PC-3 (cell line): ENCODE measurements around the gene GADD45GIP1. TPM values are rescaled to one million over a fixed set of nuclear protein-coding genes. Genes with fewer than 3 reads are reported as not detected.
"Not testable (repeated sequence)": the region's sequence is repeated elsewhere in the genome, so short reads cannot be mapped to it uniquely, and the experiment has no call there.

ENCODE experiments used
- ATAC-seq: fragments of 200-7000 bp; cut with Tn5 transposase; 2 replicates; pipeline ENCODE4 v1.9.1; 2020; ENCODE audit warnings: mild to moderate bottlenecking, moderate library complexity
- BruUV-seq: library from RNA; stranded (reverse); fragments of 400-500 nt; replicated peaks from 2 replicates; lab custom pipeline; 2021; lab: Mats Ljungman, UMichigan
- CTCF ChIA-PET: fragments of 300-600 bp; sonication (Branson Sonifier 250); formaldehyde crosslinking; loops from one replicate; lab custom pipeline; 2022; ENCODE audit warnings: antibody characterized with exemption; lab: Charles Lee
- POLR2A ChIA-PET: fragments of 300-600 bp; sonication (Branson Sonifier 250); formaldehyde crosslinking; loops from one replicate; lab custom pipeline; 2022; ENCODE audit warnings: antibody characterized with exemption; ENCODE audit not compliant: unreplicated experiment; lab: Charles Lee
- DNase-seq: peaks from one replicate; pipeline ENCODE4 v3.0.0-alpha.2; 2015
- H2AFZ ChIP-seq: fragments of 300-600 bp; sonication (generic); 2 replicates; pipeline ENCODE4 v1.6.0; 2016; ENCODE audit warnings: antibody characterized with exemption, low read length
- H3F3A ChIP-seq: fragments of 300-600 bp; sonication (generic); one replicate; pipeline ENCODE4 v1.6.0; 2017; ENCODE audit warnings: antibody characterized with exemption, low read length, control low read depth, mild to moderate bottlenecking; ENCODE audit not compliant: unreplicated experiment
- H3K27ac ChIP-seq: fragments of 300-600 bp; sonication (generic); 2 replicates; pipeline ENCODE4 v1.5.1; 2016; ENCODE audit warnings: mild to moderate bottlenecking, low read length
- H3K27me3 ChIP-seq: fragments of 300-600 bp; sonication (generic); 2 replicates; pipeline ENCODE4 v1.6.1; 2016; ENCODE audit warnings: low read length, mixed read lengths
- H3K36me3 ChIP-seq: fragments of 300-600 bp; sonication (generic); 2 replicates; pipeline ENCODE4 v1.6.1; 2016; ENCODE audit warnings: low read depth, mixed run types, low read length, mixed read lengths
- H3K4me1 ChIP-seq: fragments of 300-600 bp; sonication (generic); 2 replicates; pipeline ENCODE4 v1.5.1; 2016; ENCODE audit warnings: low read length; ENCODE audit not compliant: insufficient read depth
- H3K4me2 ChIP-seq: fragments of 300-600 bp; sonication (generic); 2 replicates; pipeline ENCODE4 v1.6.0; 2016; ENCODE audit warnings: low read length
- H3K4me3 ChIP-seq: fragments of 300-600 bp; sonication (generic); 2 replicates; pipeline ENCODE4 v1.5.1; 2016; ENCODE audit warnings: mild to moderate bottlenecking, low read length, mixed read lengths
- H3K79me2 ChIP-seq: fragments of 300-600 bp; sonication (generic); 2 replicates; pipeline ENCODE4 v1.6.1; 2017; ENCODE audit warnings: low read length, mixed read lengths
- H3K9ac ChIP-seq: fragments of 300-600 bp; sonication (generic); 2 replicates; pipeline ENCODE4 v1.6.0; 2016; ENCODE audit warnings: mild to moderate bottlenecking, low read length
- H3K9me2 ChIP-seq: fragments of 300-600 bp; sonication (generic); replicated peaks from 2 replicates; pipeline ENCODE4 v1.6.1; 2016; ENCODE audit warnings: mixed run types, low read length, mixed read lengths
- H3K9me3 ChIP-seq: fragments of 300-600 bp; sonication (generic); 2 replicates; pipeline ENCODE4 v1.6.1; 2016; ENCODE audit warnings: low read length, mixed read lengths
- H4K20me1 ChIP-seq: fragments of 300-600 bp; sonication (generic); 2 replicates; pipeline ENCODE4 v1.6.1; 2016; ENCODE audit warnings: low read length, mixed read lengths
- CTCF ChIP-seq: fragments of 300-600 bp; sonication (generic); conservative IDR thresholded peaks from 2 replicates; pipeline ENCODE4 v1.5.1; 2017; ENCODE audit warnings: antibody characterized with exemption, low read depth, mild to moderate bottlenecking, low read length
- EZH2 ChIP-seq: fragments of 300-600 bp; sonication (generic); IDR thresholded peaks from one replicate; pipeline ENCODE4 v1.6.1; 2017; ENCODE audit warnings: antibody characterized with exemption, mild to moderate bottlenecking, low read length; ENCODE audit not compliant: unreplicated experiment
- EZH2phosphoT487 ChIP-seq: fragments of 300-600 bp; sonication (generic); IDR thresholded peaks from 2 replicates; pipeline ENCODE4 v1.6.1; 2018; ENCODE audit warnings: mild to moderate bottlenecking, antibody characterized with exemption, low read length, borderline replicate concordance
- intact Hi-C: fragments of 100-400 bp; cut with micrococcal nuclease; formaldehyde crosslinking; loops from 2 replicates; pipeline ENCODE4 v1.9.0; 2023
- total RNA-seq: library from RNA; depleted of rRNA; stranded (reverse); fragments of >200 nt; gene quantifications from 2 replicates; pipeline ENCODE4 v1.2.3, GENCODE V29; 2014

Gene GADD45GIP1
- total RNA-seq, 1 experiment from 2014 or later, result 219 TPM

- H3K9me3 ChIP-seq, result no peaks in the 10 kb centered on the region
- no peaks in the 10 kb centered on the region for H4K20me1 ChIP-seq
- no peak overlapping the region for H2AFZ ChIP-seq
- ChIA-PET CTCF (no interaction called here), POLR2A (no interaction called here)
- H3K27ac ChIP-seq, result no peak overlapping the region
- BruUV-seq, result no TSS peak
- peaks cover 31% of the 10 kb centered on the region for H3K36me3 ChIP-seq
- H3K4me1 ChIP-seq, result peaks cover 3% of the 10 kb centered on the region; the same call in 1 of the 2 replicates
- no peaks in the 10 kb centered on the region for H3K9me2 ChIP-seq
- TF ChIP-seq CTCF (no peak), EZH2 (no peak), EZH2phosphoT487 (no peak)
- H3K79me2 ChIP-seq, result no peaks in the 10 kb centered on the region
- DNase-seq (no peak), ATAC-seq (no peak)
- intact Hi-C loops, result no loop called here
- no peaks in the 10 kb centered on the region for H3F3A ChIP-seq
- H3K4me3 ChIP-seq, result no peak overlapping the region
- H3K9ac ChIP-seq, result no peak overlapping the region
- H3K4me2 ChIP-seq, result no peak overlapping the region
- H3K27me3 ChIP-seq, result no peaks in the 10 kb centered on the region
Measured at GRCh38 chr19:12921047-12921446, 36.0 kb downstream of the GADD45GIP1 start.

GRCh38 chr19:12918253-12918652 is 38.8 kb downstream of the GADD45GIP1 start:
- peaks cover 11% of the 10 kb centered on the region for H3K36me3 ChIP-seq
- no peaks in the 10 kb centered on the region for H4K20me1 ChIP-seq
- ChIA-PET CTCF (no interaction called here), POLR2A (no interaction called here)
- ATAC-seq (no peak), DNase-seq (no peak)
- BruUV-seq, result no TSS peak
- H3K27me3 ChIP-seq, result no peaks in the 10 kb centered on the region
- no peaks in the 10 kb centered on the region for H3F3A ChIP-seq
- peaks cover 6% of the 10 kb centered on the region for H3K4me1 ChIP-seq
- no peak overlapping the region for H3K4me3 ChIP-seq
- intact Hi-C loops, result no loop called here
- H3K27ac ChIP-seq, result no peak overlapping the region
- no peaks in the 10 kb centered on the region for H3K79me2 ChIP-seq
- no peaks in the 10 kb centered on the region for H3K9me2 ChIP-seq
- TF ChIP-seq CTCF (no peak), EZH2 (no peak), EZH2phosphoT487 (no peak)
- H2AFZ ChIP-seq, result no peak overlapping the region
- no peak overlapping the region for H3K4me2 ChIP-seq
- no peaks in the 10 kb centered on the region for H3K9me3 ChIP-seq
- no peak overlapping the region for H3K9ac ChIP-seq

- H3K36me3 ChIP-seq, H3F3A ChIP-seq, H3K4me3 ChIP-seq, H3K27ac ChIP-seq, H3K79me2 ChIP-seq, POLR2A ChIA-PET, H3K4me2 ChIP-seq, intact Hi-C loops, BruUV-seq, H4K20me1 ChIP-seq, H3K9me2 ChIP-seq, DNase-seq, H3K27me3 ChIP-seq, H2AFZ ChIP-seq, H3K9ac ChIP-seq, H3K9me3 ChIP-seq, CTCF ChIA-PET, ATAC-seq: not testable (repeated sequence)
- H3K4me1 ChIP-seq, result peaks cover 17% of the 10 kb centered on the region
Measured at GRCh38 chr19:12915860-12916259, 41.2 kb downstream of the GADD45GIP1 start.
